CD1c-positive myeloid dendritic cell (primary cell): ENCODE data around the gene CFAP47.
"Not testable (repeated sequence)": the region's sequence is repeated elsewhere in the genome, so short reads cannot be mapped to it uniquely, and the experiment has no call there.

Experiments used
- DNase-seq: peaks from one replicate; pipeline ENCODE4 v3.0.0-alpha.2; 2016; ENCODE audit errors: extremely low spot score

Gene CFAP47, protein sequence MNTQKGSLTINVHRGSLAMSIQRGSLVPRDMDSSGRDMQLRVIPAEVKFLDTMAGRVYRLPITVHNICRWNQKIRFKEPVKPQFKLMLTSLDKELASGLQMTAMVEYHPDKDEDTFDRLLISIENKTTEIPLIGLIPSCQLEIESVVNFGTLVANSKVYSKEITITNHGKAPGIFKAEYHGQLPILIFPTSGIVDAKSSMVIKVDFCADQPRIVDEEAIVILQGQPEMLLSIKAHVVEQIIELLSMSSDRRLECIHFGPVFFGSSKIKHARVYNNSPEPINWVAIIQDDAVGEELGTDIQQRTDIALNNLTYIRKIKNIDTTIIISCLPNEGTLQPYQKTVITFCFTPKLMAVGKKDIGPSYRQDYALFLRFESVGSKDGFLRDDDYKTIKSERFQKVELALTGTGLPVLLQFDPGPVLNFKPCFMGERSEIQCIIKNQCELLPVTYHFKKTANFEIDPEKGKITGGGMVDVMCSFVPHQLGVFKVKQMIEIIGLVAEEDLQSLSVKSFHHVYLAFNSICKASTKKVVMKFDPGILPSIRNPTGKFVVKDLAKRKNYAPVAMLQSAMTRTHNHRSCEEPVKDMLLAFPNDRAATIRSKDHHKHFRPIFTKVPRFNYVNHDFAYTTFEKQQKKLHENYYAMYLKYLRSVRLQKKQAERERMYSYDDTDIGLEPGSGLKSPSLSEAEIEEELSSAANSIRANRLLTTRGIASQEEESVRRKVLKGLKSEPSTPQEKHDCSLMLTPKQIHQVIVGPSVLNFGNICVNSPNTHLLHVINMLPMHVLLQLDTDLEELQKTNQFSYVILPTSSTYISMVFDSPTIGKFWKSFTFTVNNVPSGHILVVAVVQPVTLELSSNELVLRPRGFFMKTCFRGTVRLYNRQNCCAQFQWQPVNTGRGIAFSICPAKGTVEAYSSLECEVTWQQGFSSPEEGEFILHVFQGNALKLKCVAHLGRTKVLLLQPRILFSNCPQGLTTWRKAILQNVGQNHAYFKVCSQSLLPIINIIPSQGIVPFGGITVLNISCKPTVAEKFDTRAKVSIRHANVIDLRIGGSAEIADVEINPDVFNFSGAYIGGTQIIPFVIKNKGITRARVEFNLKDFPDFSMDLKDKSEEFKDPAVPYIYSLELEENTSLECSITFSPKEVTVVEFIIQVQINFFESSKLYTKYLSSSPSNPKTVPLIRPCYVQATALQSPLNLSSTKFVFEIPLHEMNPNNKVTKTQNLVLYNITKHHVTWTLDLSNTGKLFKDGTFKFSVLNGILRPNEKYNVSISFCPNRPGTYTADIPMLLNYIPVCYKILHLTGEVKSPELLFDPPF (N-terminal part only)

DNA sequence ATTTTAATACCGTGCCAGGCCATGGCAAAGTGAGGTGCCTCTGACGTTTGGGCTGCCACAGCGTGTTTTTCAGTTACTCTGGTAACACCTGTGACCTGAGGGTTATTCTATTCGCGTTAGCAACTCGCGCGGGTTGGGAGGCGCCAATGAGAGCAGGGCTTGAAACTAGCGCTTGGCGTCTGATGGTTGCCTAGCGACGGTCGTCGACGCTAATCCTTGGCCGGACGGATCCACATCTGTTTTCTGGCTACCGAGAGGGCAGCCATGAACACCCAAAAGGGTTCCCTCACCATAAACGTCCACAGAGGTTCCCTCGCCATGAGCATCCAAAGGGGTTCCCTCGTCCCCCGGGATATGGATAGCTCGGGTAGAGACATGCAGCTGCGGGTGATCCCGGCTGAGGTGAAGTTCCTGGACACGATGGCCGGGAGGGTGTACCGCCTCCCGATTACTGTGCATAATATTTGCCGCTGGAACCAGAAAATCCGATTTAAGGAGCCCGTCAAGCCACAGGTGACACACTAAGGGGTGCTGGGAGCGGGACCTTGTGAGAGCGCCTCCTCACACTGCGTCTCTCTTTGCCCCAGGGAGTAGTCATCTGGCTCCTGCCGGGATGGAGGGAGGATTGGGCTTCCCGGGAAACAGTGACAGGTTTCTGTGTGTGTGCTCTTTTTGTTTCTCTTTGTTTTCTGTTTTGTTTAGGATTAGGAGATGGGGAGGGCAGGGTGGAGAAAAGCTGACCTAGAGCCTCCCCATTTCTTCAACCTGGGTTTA lies at the start of gene CFAP47:
Gene CFAP47 (plus strand): TSS at position 199 of the 774 bp plus-strand sequence. CDS start 66 bp downstream, at position 265.
- no peak for DNase-seq

DNA sequence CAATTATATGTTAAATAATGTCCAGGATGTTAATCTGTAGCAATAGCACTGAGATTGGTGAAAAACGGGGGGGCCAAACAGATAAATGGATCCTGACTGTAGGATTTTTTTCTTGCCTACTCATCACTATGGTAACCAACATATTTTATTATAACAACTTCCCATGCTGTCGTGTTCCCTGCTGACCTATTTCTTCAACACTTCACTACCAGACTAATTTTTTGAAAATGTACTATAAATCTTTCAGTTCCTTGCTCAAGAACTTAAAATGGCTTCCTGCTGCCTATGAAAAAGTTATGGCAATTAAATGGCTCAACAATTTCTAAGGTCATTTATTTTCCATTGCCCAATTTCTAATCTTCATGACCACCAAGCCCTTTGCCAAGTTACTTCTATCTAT lies 38.9 kb upstream of the CFAP47 start:
- DNase-seq = no peak

DNA sequence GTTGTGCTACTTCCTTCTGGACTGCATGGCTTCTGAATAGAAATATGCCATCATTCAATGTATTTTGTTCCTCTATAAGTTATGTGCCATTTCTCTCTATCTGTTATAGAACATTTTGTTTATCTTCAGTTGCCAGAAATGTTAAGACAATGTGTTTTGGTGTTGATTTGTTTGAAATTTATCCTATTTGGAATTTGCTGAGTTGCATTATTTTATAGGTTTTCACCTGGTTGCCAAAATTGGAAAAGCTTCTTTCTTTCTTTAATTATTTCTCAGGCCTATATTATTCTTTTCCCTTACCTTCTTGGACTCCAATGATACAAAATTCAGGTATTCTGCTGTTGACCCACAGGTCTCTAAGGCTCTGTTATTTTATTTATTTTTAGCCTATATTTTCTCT lies 33.4 kb upstream of the CFAP47 start:
- DNase-seq = no peak

DNA sequence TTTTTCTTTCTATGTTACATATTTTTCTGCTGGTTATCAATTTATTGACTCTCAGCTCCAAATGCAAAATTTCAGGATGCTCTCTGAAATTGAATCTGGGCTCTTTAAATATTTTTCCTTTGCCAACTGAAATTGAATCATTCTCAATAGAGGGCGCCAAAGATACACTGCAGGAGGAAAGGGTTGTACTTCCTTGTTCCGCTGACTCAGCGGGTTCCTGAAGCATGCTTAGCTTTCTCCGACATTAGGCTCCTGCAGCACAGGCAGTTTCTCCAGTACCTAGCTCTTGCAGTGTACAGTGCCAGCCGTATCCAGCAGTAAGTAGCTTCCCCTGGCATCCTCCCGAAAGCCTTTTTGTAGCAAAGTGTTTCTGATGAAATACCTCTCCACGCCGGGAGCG lies 28.8 kb upstream of the CFAP47 start:
- DNase-seq = peak; percentile 55

DNA sequence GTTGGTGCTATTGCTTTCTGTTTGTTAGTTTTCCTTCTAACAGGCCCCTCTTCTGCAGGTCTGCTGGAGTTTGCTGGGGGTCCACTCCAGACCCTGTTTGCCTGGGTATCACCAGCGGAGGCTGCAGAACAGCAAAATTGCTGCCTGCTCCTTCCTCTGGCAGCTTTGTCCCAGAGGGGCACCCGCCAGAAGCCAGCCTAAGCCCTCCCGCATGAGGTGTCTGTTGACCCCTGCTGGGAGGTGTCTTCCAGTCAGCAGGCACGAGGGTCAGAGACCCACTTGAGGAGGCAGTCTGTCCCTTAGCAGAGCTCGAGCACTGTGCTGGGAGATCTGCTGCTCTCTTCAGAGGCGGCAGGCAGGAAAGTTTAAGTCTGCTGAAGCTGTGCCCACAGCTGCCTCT lies 67.3 kb downstream of the CFAP47 start:
- DNase-seq = not testable (repeated sequence)

DNA sequence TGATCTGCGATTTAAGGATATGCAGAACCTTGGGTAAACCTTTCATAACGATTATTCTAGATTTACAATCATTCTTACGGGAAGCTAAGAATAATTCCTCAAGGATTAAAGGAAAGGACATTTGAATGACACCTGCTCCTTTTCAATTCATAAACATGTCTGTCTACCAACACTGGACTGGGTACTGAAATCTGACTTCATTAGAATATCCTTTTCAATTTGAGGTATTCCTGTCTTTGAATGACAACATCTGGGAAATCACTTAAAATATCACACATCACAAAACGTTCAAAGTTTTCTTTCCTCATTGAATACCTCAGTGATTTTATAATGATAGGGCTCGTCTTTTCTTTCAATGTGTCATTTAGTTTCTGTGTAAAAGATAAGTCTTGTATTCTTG lies 87.7 kb downstream of the CFAP47 start:
- DNase-seq = no peak

DNA sequence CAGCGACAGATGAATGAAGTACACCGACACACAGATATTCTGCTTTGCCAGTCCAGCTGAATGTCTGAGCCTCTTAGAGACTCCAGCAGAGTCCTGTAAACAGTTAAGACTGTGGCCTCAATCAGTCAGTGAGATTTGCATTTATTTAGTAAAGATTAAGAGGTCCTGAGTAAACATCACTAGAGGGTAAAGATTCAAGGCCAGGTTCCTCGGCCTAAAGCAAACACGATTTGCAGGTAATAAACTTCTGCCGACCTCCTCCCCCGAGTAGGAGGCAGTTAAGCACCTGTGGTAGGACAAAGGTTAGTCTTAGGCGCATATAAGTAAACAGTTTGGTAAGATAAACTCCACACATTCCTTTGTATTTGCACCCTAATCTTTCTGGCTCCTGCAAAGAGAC lies 99.6 kb downstream of the CFAP47 start:
- no peak for DNase-seq

DNA sequence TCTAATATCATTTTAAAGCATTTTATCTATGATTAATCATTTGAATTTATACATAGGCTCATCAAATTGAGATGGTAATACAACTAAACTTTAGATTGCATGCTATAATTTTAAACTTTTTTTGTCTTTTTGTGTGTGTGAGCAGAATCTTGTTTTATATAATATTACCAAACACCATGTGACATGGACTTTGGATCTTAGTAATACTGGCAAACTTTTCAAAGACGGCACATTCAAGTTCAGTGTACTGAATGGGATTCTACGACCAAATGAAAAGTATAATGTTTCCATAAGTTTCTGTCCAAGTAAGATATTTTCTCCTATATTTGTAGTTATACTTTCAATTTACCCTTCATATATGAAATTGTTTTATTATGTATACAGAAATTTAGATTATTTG lies 116.0 kb downstream of the CFAP47 start:
- no peak for DNase-seq

DNA sequence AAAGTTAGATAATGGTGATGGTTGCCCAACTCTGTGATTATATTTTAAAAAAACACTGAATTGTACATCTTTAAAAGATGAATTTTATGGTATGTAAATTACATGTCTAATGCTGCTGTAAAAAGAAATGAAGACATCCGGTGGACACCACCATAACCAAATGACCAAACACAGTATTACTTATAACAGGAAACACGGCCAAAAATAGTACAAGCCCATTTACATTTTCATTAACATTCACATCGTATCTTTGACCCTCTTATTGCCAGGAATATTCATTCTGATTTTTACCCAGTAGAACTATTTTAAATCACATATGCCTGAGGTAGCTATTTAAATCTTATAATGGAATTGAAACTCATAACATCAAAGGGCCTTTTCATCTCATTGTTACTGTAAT lies 143.2 kb downstream of the CFAP47 start:
- no peak for DNase-seq

DNA sequence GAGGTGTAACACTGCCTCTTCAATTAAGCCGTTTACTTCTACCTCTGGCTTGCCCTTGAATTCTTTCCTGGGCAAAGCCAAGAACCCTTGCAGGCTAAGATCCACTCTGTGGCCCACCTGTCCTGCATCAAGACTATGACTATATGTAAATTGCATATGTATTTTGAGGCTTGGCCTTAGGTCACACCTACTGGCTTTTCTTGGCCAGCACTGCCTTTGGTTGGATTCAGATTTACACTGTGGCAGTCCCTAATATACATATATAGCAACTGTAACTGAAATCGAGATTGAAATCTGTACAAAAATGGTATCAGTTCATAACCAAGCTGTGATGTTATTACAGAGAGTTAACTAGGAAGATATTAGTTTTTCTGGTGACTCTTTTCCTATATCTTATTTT lies 151.5 kb downstream of the CFAP47 start:
- DNase-seq = no peak

DNA sequence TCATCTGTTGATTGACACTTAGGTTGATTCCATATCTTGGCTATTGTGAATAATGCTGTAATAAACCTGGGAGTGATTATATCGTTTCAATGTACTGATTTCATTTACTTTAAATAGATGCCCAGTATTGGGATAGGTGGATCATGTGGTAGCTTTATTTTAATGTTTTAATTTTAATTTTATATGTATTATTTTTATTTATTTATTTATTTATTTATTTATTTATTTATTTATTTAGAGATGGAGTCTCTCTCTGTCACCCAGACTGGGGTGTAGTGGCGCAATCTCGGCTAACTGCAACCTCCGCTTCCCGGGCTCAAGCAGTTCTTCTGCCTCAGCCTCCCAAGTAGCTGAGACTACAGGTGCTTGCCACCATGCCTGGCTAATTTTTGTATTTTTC lies 155.5 kb downstream of the CFAP47 start:
- not testable (repeated sequence) for DNase-seq

DNA sequence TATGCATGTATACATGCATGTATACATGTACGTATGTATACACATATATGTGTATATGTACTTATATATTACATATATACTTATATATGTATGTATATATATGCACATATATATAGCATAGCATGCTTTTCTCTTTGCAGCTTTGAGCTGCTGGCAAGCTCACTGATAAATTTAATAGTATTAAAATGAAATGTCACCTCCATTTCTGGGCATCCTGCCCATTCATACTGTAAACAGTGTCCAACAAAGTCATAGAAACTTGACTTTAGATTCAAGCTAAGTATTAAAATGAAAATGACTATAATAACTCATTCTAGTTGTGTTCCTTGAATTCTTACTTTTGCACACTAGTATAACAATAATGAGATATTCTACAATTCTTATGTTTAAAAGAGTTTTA lies 163.7 kb downstream of the CFAP47 start:
- no peak for DNase-seq

DNA sequence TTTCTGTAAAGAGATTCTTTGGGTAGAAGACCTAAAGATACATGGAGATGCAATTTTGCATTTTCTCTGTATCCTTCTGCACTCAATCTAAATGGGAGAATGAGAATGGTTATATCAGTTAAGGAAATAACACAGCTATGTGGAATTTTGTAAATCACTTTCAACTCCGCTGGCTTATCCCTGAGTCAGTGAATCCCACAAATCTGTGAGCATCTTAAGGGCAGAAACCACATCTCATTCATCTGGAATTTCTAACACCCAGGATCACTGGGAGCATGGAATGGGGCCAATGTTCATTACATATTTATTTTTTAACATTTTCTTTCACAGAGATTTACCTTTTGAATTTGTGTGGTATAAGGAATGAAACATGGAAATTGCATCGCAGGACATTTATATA lies 167.8 kb downstream of the CFAP47 start:
- no peak for DNase-seq

DNA sequence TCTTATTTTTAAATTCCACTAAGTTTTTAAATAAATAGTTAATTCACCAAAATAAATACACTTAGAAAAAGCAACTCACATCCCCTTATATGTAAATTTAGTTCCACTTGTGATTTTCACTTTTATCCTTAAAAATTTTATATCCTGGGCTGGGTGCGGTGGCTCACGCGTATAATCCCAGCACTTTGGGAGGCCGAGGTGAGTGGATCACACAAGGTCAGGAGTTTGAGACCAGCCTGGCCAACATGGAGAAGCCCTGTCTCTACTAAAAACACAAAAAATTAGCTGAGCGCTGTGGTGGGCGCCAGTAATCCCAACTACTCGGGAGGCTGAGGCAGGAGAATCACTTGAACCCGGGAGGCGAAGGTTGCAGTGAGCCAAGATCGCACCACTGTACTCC lies 169.4 kb downstream of the CFAP47 start:
- DNase-seq = not testable (repeated sequence)

DNA sequence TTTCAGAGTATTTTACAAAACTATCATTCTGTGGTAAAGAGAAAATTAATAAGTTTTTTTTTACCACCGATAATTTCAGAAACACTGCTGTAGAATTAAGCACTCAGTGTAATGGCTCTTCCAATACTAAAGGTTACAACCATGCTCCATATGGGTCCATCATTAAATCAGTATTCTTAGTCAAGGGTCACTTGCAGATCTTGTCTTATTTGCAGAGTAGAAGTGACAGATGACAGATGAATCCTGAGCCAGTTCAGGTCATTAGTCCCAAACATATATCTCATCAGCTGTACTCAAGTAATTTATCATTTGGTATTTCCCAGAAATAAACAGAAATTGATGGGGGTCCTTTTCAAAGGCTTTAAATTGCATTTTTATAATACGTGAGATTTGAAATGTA lies 182.9 kb downstream of the CFAP47 start:
- DNase-seq = no peak

DNA sequence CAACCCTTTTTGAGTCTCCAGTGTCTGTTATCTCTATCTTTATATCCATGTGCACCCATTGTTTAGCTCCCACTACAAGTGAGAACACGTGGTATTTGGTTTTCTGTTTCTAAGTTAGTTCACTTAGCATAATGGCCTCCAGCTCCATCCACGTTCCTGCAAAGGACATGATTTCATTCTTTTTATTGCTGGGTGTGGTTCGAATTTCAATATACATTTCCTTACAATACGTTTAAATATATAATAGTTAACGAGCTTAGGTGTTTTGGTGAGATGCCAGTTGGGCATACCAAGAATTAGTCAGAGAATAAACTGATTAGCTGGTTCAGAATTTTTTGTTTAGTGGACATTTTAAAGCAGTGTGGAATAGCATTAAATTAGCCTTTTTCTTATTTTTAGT lies 196.7 kb downstream of the CFAP47 start:
- DNase-seq = no peak

DNA sequence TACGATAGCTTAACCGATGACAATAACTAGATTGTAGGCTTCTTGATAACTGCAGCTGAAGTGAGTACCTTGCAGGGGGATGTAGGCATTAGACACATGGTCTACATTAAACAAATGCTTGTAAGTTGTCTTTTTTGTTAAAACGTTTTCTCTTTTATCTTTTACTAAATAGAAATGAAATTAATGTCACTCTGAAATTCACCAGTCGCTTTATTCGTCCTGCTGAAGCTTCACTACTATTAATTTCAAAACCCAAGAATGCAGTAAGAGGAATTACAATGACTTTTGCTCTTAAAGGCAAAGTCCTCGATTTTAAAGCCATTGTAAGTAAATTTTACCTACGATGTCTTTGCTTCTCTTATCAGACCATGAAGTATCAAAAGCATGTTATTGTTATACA lies 239.7 kb downstream of the CFAP47 start:
- no peak for DNase-seq

DNA sequence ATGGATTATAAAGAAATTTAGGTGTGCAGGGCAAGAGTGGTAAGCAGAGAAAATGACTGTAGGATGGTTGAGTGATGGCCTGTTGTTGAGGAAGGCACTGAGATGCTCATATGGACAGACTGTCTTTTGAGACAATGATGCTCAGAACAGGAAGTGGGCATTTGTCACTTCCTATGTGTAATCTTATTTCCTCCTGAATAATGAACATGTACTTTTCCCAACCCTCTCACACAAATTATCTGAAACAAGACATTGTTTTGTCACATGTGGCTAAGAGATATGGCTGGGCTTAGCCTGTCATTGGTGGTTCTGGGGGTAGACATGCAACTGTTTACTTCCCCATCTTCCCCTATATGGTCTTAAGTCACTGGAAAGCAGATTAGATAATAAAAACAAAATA lies 240.5 kb downstream of the CFAP47 start:
- no peak for DNase-seq

DNA sequence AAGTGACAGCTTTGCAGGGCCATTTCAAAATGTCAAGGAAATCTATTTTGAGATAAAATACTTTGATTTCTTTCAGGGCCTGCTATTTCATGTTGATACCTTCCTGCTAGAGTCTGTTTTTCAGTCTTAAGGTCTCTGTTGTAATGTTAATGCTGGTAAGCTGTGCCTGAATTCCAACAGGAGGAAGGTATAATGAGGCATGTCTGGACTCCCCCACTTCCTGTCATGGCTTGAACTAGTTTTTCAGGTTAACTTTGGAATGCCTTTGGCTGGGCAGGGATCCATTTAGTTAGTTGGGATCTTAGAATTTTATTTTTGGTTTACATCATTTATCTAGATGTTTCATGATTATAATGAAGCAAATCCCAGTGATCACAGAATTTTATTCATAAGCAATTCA lies 279.0 kb downstream of the CFAP47 start:
- no peak for DNase-seq

DNA sequence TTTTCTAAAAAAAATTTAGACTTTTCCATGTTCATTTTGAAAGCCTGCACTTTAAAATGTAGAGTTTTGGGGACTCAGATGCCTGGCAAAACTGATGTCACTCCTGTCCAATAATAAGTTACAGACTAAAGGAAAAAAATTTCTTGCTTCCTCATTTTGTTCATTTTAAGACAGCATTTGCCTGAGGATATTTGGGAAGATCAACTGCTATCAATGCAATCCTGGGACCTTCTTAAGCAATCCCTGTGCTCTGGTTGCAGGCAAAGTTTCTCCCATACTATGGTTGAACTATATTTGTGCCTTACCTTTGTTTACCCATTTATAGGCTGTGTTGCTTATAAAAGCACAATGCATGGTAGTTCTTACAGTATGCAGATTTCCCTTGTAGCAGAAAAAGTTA lies 280.4 kb downstream of the CFAP47 start:
- DNase-seq = no peak

DNA sequence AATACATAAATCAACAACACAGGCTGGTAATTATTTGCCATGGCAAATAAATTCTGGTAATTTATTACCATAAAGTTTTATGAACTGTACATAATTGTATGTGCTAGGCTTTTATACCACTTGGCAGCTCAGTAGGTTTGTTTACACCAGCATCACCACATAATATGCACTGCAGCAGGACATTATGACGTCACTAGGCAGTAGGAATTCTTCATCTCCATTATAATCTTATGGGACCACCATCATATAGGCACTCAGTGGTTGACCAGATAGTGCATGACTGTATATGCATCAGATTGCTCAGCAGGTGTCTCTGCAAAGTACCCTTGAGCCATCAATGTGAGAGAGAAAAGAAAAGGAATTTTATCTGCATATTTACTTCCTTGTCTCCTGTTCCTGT lies 295.4 kb downstream of the CFAP47 start:
- no peak for DNase-seq
